Stimulated activated CD4-positive, alpha-beta T cell treated with anti-CD3 and anti-CD28 coated beads, TNF-alpha, amount 100 ng/mL, for 24 hours (primary cell): ENCODE results near the gene TCAP.
A peak's percentile ranks its signal among the peaks of the same experiment; 100 is the strongest.

ENCODE experiments used
- DNase-seq, 3 experiments: peaks; one replicate each; pipeline ENCODE4 v3.0.0-alpha.2; 2020; ENCODE audit warnings: low read depth in 3 of 3

The TCAP gene

DNA sequence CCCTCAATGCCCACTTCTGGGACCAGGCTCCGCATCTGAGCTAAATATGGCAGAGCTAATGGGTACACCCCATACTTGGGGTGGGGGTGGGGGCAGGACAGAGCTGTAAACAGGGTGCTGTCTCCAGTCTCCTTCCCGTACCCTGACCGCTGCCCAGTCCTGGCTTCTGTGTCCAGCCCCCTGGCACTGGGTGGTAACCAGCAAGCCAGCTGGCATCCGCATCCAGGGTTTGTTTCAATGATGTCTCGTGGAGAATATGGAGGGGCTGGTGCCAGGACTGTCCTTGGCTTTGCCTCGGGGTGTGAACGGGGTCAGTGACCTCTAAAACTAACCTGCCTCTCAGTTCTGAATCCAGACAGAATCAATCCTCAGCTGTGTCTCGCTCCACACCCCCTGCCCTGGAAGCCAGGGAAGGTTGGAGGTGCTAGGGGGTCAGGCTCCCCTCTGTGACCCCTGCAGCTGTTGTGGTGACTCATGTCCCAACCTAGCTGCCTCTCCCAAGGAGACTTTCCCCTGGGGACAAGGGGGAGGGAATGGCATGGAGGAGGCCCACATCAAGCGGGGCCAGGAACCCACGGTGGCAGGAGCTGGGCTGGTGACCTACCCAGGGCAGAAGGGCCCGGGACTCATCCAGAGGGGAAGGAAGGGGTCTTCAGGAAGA lies 1.6 kb downstream of the TCAP start:
- no peak for DNase-seq

DNA sequence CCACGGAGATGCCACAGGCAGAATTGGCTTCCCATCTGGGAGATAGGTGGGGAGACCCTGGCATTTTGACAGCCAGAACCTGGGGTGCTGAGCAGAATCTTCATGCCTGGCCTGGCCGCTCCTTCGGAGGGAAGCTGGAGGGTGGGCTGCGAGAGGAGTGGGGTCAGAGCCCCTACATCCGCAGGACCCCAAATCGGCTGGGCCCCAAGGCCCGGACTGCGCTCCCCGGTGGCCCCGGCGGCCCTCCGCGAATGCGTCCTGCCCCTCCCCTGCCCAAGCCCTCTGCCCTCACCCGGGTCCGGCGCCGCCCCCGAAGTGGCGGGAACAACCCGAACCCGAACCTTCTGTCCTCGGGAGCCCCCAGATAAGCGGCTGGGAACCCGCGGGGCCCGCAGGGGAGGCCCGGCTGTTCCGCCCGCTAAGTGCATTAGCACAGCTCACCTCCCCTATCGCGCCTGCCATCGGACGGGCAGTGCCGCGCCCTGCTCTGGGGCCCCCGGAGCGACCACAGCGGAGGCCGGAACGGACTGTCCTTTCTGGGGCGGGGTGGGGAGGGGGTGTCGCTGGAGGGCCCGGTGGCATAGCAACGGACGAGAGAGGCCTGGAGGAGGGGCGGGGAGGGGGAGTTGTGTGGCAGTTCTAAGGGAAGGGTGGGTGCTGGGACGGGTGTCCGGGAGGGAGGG lies 2.3 kb downstream of the TCAP start:
- no peak for DNase-seq

DNA sequence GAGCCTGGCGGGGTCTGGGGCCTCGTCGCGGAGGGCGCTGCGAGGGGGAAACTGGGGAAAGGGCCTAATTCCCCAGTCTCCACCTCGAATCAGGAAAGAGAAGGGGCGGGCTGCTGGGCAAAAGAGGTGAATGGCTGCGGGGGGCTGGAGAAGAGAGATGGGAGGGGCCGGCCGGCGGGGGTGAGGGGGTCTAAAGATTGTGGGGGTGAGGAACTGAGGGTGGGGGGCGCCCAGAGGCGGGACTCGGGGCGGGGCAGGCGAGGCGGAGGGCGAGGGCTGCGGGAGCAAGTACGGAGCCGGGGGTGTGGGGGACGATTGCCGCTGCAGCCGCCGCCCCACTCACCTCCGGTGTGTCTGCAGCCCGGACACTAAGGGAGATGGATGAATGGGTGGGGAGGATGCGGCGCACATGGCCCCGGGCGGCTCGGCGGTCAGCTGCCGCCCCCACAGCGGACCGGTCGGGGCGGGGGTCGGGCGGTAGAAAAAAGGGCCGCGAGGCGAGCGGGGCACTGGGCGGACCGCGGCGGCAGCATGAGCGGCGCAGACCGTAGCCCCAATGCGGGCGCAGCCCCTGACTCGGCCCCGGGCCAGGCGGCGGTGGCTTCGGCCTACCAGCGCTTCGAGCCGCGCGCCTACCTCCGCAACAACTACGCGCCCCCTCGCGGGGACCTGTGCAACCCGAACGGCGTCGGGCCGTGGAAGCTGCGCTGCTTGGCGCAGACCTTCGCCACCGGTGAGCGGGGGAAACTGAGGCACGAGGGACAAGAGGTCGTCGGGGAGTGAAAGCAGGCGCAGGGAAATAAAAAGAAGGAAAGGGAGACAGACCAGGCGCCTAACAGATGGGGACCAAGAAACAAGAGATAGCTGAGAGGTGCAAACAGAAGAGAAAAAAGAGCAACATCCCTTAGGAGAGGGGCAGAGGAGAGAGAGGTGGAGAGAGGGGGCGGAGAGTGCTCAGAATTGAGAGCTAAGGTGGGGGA lies 3.1 kb downstream of the TCAP start, which contains the start of gene PNMT:
Gene PNMT (plus strand): TSS at position 509 of the 980 bp plus-strand sequence. CDS start 23 bp downstream, at position 532.
- peak; percentile 40 to 75 (median 46) for DNase-seq

DNA sequence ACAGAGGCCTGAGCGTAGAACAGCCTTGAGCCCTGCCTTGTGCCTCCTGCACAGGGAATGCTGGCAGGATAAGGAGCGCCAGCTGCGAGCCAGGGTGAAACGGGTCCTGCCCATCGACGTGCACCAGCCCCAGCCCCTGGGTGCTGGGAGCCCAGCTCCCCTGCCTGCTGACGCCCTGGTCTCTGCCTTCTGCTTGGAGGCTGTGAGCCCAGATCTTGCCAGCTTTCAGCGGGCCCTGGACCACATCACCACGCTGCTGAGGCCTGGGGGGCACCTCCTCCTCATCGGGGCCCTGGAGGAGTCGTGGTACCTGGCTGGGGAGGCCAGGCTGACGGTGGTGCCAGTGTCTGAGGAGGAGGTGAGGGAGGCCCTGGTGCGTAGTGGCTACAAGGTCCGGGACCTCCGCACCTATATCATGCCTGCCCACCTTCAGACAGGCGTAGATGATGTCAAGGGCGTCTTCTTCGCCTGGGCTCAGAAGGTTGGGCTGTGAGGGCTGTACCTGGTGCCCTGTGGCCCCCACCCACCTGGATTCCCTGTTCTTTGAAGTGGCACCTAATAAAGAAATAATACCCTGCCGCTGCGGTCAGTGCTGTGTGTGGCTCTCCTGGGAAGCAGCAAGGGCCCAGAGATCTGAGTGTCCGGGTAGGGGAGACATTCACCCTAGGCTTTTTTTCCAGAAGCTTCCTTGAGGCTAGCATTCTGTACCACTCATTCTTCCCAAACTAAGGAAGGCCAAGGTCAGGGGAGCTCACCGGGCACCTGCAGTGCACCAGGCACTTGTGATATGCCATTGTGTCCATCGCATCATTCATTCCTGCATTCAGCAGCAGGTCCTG lies 5.0 kb downstream of the TCAP start:
- DNase-seq, result no peak

DNA sequence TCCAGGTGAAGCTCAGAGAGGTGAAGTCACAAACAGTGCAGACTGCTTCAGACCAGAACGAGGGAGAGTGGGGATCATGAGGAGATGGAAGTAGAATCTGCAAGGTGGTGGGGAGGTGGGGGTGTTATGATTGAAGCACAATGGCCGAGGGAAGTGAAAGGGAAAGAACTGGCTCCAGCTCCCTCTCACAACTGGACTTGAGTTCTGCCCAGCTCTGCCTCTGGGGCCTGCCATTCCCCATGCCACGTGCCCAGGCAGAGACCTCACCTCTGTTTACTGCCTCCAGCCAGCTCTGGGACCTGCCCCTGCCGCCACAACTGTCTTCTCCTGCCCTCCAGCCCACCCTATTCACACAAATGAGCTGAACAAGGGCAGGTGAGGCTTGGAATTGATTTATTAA lies 5.6 kb downstream of the TCAP start:
- no peak for DNase-seq

GRCh38 chr17:39671651-39672521 lies 6.7 kb downstream of the TCAP start:
- DNase-seq, result no peak

GRCh38 chr17:39672522-39673334 lies 7.6 kb downstream of the TCAP start:
- DNase-seq, result no peak

GRCh38 chr17:39673335-39674081 lies 8.4 kb downstream of the TCAP start:
- DNase-seq, result no peak

- DNase-seq, result no peak
Measured at GRCh38 chr17:39674179-39674578, 9.0 kb downstream of the TCAP start.

DNA sequence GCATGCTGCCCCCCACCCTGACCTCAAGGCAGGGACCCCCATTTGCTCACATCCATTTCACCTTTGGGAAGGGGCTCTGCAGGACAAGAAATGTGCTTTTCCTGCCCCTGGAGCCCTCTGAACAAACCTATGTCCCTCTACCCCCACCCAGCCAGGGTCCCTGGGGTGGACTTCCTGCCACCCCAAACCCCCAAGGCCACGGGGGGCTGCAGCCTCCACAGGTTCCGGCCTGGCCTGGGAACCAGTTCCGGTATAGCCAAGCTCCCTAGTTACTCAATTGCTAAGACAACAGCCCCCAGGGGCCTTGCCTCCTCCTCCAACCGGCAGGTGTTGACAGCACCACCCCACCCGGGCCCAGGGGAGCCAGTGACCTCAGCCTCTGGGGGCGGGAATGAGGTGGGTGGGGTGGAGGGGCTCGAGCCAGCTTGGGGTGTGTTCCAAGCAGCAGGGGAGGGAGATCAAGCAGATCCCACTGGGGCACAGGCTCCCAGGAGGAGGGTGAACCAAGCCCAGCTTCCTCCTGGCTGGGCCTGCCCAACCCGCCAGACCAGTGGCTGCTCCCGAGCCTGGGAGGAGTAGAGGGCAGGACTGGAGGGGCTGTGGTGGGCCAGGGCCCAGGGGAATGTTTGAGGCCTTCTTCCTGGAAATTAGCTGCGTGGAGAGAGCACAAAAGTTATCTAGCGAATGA lies 9.7 kb downstream of the TCAP start:
- no peak for DNase-seq

DNA sequence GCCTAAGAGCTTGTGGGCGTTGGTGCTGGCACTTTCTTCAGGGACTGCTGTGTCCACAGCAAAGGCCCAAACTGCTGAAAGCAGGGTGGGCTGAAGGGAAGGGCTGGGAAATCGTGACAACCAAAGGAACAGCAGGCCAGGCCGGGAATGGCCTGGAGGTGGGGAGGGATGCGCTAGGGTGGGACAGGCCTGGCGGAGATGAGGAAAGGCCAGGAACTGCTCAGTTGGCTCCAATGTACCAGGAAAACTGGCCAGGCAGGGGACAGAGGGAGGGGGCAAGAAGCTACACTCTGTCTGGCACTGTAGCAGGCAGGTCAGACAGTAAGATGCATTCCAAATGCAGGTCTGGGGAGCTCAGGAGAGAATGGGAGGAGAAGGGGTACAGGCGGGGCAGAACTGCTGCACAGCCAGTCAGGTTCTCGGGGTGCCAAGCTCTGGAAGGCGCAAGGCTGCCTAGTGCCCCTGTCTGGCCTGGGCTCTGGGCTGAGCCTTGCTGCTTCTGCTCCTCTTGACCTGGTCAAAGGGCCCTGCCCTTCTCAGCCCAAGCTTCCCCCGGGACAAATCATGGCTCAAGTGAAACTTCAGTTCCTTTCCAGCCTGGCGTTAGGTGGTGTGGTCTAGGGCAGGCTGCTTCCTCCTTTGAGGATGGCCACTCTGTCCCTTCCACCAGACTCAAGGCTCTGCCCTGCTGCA lies 10.4 kb downstream of the TCAP start:
- no peak for DNase-seq

GRCh38 chr17:39676198-39676819 lies 11.2 kb downstream of the TCAP start:
- peak in 1 of 3 experiments; percentile 36 for DNase-seq

DNA sequence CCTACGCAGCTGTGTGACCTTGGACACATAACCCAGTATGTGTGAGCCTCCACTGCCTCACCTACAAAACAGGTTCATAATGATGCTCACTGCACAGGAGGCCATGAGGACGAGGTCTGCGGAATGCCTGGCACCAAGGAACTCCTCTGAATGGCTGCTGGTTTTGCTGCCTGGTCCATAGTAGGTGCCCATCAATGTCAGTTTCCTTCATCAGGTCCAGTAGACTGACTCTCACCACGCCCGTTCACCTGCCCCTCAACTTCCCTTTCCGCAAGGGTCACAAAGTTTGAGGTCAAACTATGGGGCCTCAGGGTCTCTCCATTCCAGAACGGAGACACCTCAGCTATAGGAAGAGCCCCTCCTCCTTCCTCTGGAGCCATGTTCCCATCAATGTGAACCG lies 11.9 kb downstream of the TCAP start:
- no peak for DNase-seq

DNA sequence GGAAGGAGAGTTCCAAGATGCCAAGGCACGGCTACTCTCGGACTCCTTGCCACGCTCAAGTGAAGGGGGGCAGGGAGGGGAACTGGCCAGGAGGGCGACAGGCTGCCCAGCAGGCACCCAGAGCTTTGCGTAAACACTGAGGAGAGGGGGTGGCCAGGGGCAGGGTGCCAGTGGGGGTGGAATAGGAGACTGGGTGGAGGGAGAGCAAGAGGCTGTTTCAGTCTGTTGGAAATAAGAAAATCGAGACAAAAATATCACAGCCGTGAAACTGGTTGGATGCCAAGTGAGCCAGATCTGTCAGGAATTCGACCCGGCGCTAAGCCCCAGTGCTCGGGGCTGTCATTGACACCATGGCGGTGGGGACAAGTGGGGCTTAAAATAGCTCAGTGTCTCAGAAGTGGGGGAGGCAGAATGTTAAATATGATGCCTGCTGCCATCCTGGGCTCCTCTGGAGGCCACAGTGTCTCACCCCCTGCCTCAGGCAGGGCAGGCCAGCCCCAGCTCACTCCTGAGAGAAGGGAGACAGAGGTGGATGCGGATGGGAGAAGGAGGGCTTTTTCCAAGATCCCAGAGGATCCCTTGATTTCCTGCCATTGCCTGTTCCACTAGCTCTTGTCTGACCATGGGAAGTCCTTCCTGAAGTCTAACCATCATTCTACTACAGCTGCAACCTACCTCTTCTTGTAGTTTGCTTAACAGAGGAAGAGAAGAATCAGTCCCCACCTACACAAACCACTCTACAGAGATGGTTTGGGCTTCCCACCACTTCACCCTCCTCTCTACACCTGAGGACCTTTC lies 12.6 kb downstream of the TCAP start:
- no peak for DNase-seq

DNA sequence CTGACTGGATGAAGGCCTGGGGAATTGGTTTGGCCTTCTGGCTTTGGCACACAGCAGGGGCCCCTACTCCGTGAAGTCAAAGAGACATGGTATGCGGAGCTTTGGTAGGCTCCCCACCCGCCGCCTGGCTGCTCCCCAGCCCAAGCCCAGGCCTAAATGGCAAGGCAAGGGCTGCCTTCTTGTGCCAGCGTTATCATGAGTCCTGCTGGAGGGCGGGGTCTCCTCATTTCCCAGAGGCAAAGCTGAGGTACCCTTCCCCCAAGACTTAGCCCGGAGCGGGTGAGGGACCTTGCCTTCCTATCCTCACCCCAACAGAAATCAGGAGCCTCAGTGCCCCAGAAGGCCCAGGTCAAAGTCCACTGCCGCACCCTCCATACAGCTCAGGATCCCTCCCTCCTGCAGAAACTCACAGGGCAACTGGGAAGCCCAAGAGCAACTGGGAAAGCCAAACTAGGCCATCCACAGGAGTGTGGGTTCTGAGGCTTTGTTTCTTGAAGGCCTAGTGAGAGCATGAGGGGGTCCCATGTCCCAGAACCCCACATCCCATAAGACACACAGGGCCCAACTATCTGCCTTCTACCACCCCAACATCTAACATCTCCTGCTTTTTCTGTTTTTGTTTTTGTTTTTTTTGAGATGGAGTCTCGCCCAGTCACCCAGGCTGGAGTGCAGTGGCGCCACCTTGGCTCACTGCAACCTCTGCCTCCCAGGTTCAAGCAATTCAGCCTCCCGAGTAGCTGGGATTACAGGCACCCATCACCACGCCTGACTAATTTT lies 13.4 kb downstream of the TCAP start:
- no peak for DNase-seq
